K562 (cell line): ENCODE measurements around the gene CFD. TPM values are rescaled to one million over a fixed set of nuclear protein-coding genes. Genes with fewer than 3 reads are reported as not detected.

ENCODE experiments used
- ASH1L ChIP-seq: fragments of 450-650 bp; IDR thresholded peaks from 2 replicates; pipeline ENCODE4 v1.6.1; 2018; ENCODE audit warnings: borderline replicate concordance, mild to moderate bottlenecking, low read depth; ENCODE audit not compliant: partially characterized antibody
- DNMT1 ChIP-seq: fragments of 450-650 bp; IDR thresholded peaks from 2 replicates; pipeline ENCODE4 v1.6.1; 2016; ENCODE audit warnings: antibody characterized with exemption, mild to moderate bottlenecking
- EP300 ChIP-seq: IDR thresholded peaks from 2 replicates; pipeline ENCODE4 v1.6.1; 2012; ENCODE audit warnings: low read length, improper control_type of control experiment
- MYC ChIP-seq, 2 experiments: fragments of 250-450 bp in 1 of 2; sonication (Bioruptor Pico) in 1 of 2; IDR thresholded peaks; 2 replicates each; pipeline versions ENCODE4 v1.5.1 to v1.6.1; 2012 to 2021; ENCODE audit warnings: low read depth in 2 of 2, borderline replicate concordance in 1 of 2, improper control_type of control experiment in 1 of 2, low read length in 1 of 2, mild to moderate bottlenecking in 1 of 2, moderate library complexity in 1 of 2
- NCOA1 ChIP-seq: fragments of 450-650 bp; IDR thresholded peaks from 2 replicates; pipeline ENCODE4 v1.6.1; 2016; ENCODE audit warnings: low read depth
- POLR2H ChIP-seq: IDR thresholded peaks from 2 replicates; pipeline ENCODE4 v1.6.1; 2016; ENCODE audit warnings: missing genetic modification characterization, low read depth, mild to moderate bottlenecking, control low read depth, missing compliant biosample characterization, moderate library complexity
- PURB ChIP-seq: sonication (generic); formaldehyde crosslinking; IDR thresholded peaks from 2 replicates; pipeline ENCODE4 v1.9.0; 2021; ENCODE audit warnings: low read depth, mild to moderate bottlenecking, missing genetic modification reagents
- SIN3A ChIP-seq, 2 experiments: fragments of 150-350 bp in 1 of 2; IDR thresholded peaks; 2 replicates each; pipeline ENCODE4 v1.6.1; 2011 to 2016; ENCODE audit warnings: borderline replicate concordance in 2 of 2, low read depth in 2 of 2, low read length in 2 of 2, mild to moderate bottlenecking in 2 of 2, moderate library complexity in 2 of 2; ENCODE audit not compliant: control insufficient read depth in 1 of 2
- SMARCC2 ChIP-seq: fragments of 450-650 bp; IDR thresholded peaks from 2 replicates; pipeline ENCODE4 v1.6.1; 2017; ENCODE audit warnings: antibody characterized with exemption, moderate library complexity, mild to moderate bottlenecking, low read depth
- SOX6 ChIP-seq: fragments of 450-650 bp; IDR thresholded peaks from 2 replicates; pipeline ENCODE4 v1.6.1; 2014; ENCODE audit warnings: mild to moderate bottlenecking
- SREBF1 ChIP-seq: fragments of 150-350 bp; IDR thresholded peaks from 2 replicates; pipeline ENCODE4 v1.6.1; 2014; ENCODE audit warnings: antibody characterized with exemption, low read depth, low read length, borderline replicate concordance
- ZFX ChIP-seq: sonication (generic); formaldehyde crosslinking; IDR thresholded peaks from 2 replicates; pipeline ENCODE4 v1.8.0; 2022; ENCODE audit warnings: mild to moderate bottlenecking, missing genetic modification reagents, moderate library complexity
- ZNF175 ChIP-seq: fragments of 200-800 bp; sonication (Bioruptor generic); IDR thresholded peaks from 2 replicates; pipeline ENCODE4 v1.6.1; 2016; ENCODE audit warnings: low read depth, mild to moderate bottlenecking, missing genetic modification characterization, missing compliant biosample characterization
- polyA plus RNA-seq, 8 experiments: library from polyadenylated mRNA; depleted of rRNA in 4 of 8; stranded (reverse) in 5 of 8; unstranded in 3 of 8; fragments of >200 nt; fragmentation: Nextera tagmentation in 2 of 8; fragmentation: Illumina TruSeq in 1 of 8; extraction: Ambion mirVana in 2 of 8; extraction: Trizol in 1 of 8; gene quantifications; 2 replicates each; pipeline versions ENCODE4 v1.2.1 to v1.2.3, GENCODE V29; 2011 to 2014; ENCODE audit warnings: inconsistent platforms in 1 of 8, missing spikeins in 1 of 8
- total RNA-seq, 7 experiments: library from RNA; depleted of rRNA in 6 of 7; stranded (reverse); fragments of >200 nt in 6 of 7; fragmentation: Illumina TruSeq in 2 of 7; extraction: Trizol in 2 of 7; gene quantifications; 2 replicates each; pipeline versions ENCODE4 v1.2.1 to v1.2.3, GENCODE V29; 2011 to 2021; ENCODE audit warnings: low replicate concordance in 1 of 7
- TF ChIP-seq, protein P1 (sequence below), 2 experiments: fragments of 200-800 bp in 1 of 2; sonication (Bioruptor generic) in 1 of 2; sonication (generic) in 1 of 2; formaldehyde crosslinking in 1 of 2; IDR thresholded peaks in 1 of 2; conservative IDR thresholded peaks in 1 of 2; 2 replicates each; pipeline versions ENCODE4 v1.5.0 to v1.6.1; 2016 to 2020; ENCODE audit warnings: missing compliant biosample characterization in 1 of 2, missing genetic modification characterization in 1 of 2, missing genetic modification reagents in 1 of 2
- TF ChIP-seq, protein P2 (sequence below), 2 experiments: fragments of 450-650 bp; conservative IDR thresholded peaks; 2 replicates each; pipeline ENCODE4 v1.6.1; 2017; ENCODE audit warnings: mild to moderate bottlenecking in 2 of 2, moderate library complexity in 2 of 2
- TF ChIP-seq, protein P3 (sequence below): fragments of 250-450 bp; sonication (Bioruptor Pico); IDR thresholded peaks from 2 replicates; pipeline ENCODE4 v1.8.0; 2022; ENCODE audit warnings: moderate library complexity, mild to moderate bottlenecking, inconsistent platforms

CFD gene
- total and polyA plus RNA-seq, 9 of the 15 experiments (the other 6 are each of a cell fraction or from before 2014, with no cell fraction given): 0.52 to 59.4 (median 7.6) TPM

DNA sequence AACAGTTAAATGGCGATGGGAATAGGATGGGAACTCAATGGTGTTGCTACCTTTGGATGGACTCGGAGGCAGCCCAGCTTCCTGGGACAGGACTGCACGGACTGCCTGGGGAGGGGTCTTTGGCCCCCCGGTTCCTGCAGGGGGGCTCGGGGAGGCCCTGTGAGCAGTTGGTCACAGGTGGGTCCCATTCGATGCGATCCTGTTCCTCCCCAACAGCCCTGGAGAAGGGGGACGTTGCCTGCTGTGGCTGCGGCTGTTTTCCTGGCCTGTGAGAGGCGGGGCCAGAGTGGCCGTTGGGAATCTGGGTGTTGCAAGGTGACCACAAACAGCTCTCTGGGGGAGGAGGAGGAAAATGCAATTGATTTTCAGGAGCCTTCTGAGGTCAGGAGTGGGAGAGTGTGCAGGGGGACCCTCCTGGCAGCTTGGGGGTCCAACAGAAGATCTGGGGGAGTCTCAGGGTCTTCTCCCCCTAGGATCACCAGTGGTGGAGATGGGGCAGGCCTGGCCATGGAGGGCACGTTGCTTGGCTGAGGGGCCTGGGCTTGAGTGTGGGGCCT, 35.8 kb upstream of the CFD start (continued):
- TF ChIP-seq, protein P1, sequence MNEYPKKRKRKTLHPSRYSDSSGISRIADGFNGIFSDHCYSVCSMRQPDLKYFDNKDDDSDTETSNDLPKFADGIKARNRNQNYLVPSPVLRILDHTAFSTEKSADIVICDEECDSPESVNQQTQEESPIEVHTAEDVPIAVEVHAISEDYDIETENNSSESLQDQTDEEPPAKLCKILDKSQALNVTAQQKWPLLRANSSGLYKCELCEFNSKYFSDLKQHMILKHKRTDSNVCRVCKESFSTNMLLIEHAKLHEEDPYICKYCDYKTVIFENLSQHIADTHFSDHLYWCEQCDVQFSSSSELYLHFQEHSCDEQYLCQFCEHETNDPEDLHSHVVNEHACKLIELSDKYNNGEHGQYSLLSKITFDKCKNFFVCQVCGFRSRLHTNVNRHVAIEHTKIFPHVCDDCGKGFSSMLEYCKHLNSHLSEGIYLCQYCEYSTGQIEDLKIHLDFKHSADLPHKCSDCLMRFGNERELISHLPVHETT (CRISPR knock-in tag; conservative IDR thresholded peaks at IDR 0.05 in 1 of 2, IDR thresholded peaks at IDR 0.05 in 1 of 2): peak in 1 of 2 experiments; percentile 57; a peak in 1 of 4 replicates
- TF ChIP-seq POLR2H (tag) (peak; percentile 87), MYC (IDR thresholded peaks at IDR 0.05; ENCODE audit: low read depth, low read length) (peak; percentile 41; the same call in 1 of the 2 replicates), MYC (CRISPR knock-in tag; IDR thresholded peaks at IDR 0.05; ENCODE audit: borderline replicate concordance, low read depth) (peak; percentile 36; the same call in 1 of the 2 replicates), ASH1L (no peak), SIN3A (IDR thresholded peaks at IDR 0.05; ENCODE audit: borderline replicate concordance in 2 of 2, control insufficient read depth in 1 of 2, low read depth in 2 of 2, low read length in 2 of 2) (0 out of 4 replicates have a peak, but pooled peaks of 1 of the 2 experiments have one; percentile 47), SREBF1 (peak; percentile 7; the same call in 1 of the 2 replicates), SOX6 (peak; percentile 34; the same call in 1 of the 2 replicates), DNMT1 (no peak), PURB (CRISPR knock-in tag) (no peak), NCOA1 (peak; percentile 84), ZFX (CRISPR knock-in tag) (peak; percentile 75), ZNF175 (0 out of 2 replicates have a peak, but pooled peaks have one; percentile 29), SMARCC2 (no peak), EP300 (peak; percentile 98)
- TF ChIP-seq, protein P2, sequence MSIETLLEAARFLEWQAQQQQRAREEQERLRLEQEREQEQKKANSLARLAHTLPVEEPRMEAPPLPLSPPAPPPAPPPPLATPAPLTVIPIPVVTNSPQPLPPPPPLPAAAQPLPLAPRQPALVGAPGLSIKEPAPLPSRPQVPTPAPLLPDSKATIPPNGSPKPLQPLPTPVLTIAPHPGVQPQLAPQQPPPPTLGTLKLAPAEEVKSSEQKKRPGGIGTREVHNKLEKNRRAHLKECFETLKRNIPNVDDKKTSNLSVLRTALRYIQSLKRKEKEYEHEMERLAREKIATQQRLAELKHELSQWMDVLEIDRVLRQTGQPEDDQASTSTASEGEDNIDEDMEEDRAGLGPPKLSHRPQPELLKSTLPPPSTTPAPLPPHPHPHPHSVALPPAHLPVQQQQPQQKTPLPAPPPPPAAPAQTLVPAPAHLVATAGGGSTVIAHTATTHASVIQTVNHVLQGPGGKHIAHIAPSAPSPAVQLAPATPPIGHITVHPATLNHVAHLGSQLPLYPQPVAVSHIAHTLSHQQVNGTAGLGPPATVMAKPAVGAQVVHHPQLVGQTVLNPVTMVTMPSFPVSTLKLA (conservative IDR thresholded peaks at IDR 0.05): peak in 1 of 2 experiments; percentile 40; a peak in 1 of 4 replicates
- TF ChIP-seq, protein P3, sequence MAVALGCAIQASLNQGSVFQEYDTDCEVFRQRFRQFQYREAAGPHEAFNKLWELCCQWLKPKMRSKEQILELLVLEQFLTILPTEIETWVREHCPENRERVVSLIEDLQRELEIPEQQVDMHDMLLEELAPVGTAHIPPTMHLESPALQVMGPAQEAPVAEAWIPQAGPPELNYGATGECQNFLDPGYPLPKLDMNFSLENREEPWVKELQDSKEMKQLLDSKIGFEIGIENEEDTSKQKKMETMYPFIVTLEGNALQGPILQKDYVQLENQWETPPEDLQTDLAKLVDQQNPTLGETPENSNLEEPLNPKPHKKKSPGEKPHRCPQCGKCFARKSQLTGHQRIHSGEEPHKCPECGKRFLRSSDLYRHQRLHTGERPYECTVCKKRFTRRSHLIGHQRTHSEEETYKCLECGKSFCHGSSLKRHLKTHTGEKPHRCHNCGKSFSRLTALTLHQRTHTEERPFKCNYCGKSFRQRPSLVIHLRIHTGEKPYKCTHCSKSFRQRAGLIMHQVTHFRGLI: peak; percentile 38; the same call in 1 of the 2 replicates
